GM20431 (cell line): ENCODE data around the gene NEUROD2.

Source experiments
- in situ Hi-C: fragments of 300-500 bp; cut with MseI, MboI; formaldehyde crosslinking; loops from one replicate; pipeline ENCODE4 v1.15.0; 2020; ENCODE audit warnings: low sequenced_read_pairs; ENCODE audit not compliant: unreplicated experiment

NEUROD2 gene

DNA sequence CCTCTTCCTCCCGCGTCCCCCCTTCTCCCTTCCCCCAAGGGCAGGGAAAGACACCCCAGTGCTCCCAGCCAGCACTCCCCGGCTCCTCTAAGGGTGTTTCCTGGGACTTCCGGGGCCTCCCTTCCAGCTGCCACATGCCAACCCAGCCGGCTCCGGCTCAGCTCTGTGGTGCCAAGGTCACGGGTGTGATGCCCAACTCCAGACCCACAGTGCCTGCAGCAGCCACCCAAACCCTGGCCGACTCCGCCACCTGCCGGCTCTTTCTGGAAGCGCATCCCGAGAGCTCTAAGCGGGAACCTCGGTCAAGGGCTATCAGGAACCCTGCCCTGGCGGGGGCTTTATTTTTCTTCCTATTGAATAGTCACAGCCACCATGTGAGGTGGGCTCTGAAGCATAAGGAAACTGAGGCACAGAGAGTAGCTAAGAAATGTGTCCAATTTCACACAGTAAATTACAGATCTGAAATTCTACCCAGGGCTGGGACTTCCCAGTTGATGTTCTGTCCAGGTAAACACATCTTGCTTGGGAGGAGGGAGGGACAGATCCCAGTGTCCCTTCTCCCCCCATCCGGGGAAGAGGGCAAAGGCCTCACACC, 15.7 kb upstream of the NEUROD2 start:
- in situ Hi-C loops, result no loop called here

DNA sequence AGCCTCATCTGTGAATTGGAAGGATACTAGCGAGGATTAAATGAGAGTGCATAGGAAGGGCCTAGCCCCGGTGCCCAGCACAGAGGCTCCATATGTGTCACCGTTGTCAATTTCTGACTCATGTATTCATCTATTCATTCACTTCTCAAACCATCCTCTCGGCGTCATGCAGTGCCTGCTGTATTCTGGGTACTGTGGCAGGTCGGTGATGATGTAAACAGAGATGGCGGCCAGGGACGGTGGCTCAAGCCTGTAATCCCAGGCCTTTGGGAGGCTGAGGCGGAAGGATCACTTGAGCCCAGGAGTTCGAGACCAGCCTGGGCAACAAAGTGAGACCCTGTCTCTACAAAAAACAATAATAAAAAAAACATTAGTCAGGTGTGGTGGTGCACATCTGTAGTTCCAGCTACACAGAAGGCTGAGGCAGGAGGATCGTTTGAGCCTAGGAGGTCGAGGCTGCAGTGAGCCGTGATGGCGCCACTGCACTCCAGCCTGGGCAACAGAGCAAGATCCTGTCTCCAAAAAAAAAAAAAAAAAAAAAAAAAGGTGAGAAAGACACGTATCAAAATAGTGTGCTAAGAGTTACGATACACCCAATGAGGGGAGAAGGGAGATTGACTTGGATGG, 14.8 kb upstream of the NEUROD2 start:
- in situ Hi-C loops, result no loop called here

GRCh38 chr17:39621523-39622379, 14.0 kb upstream of the NEUROD2 start:
- in situ Hi-C loops, result no loop called here

DNA sequence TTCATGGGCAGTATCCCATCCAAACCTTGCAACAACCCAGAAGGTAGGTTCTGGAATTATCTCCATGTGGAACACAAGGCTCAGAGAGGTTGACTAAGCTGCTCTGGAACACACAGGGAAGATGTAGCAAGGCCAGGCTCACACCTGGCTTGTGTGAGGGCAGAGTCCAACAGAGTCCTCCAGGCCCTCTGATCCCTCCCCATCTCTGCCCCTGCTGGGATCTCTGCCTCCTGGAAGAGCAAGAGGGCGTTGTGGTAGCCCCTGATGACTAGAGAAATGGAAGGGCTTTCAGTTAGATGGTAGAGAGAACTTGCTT, 12.0 kb upstream of the NEUROD2 start:
- in situ Hi-C loops, result no loop called here

- in situ Hi-C loops, result no loop called here
These were observed 11.5 kb upstream of the NEUROD2 start for GRCh38 chr17:39618956-39619785.

- in situ Hi-C loops, result no loop called here
These were observed 10.7 kb upstream of the NEUROD2 start for GRCh38 chr17:39618246-39618913.

DNA sequence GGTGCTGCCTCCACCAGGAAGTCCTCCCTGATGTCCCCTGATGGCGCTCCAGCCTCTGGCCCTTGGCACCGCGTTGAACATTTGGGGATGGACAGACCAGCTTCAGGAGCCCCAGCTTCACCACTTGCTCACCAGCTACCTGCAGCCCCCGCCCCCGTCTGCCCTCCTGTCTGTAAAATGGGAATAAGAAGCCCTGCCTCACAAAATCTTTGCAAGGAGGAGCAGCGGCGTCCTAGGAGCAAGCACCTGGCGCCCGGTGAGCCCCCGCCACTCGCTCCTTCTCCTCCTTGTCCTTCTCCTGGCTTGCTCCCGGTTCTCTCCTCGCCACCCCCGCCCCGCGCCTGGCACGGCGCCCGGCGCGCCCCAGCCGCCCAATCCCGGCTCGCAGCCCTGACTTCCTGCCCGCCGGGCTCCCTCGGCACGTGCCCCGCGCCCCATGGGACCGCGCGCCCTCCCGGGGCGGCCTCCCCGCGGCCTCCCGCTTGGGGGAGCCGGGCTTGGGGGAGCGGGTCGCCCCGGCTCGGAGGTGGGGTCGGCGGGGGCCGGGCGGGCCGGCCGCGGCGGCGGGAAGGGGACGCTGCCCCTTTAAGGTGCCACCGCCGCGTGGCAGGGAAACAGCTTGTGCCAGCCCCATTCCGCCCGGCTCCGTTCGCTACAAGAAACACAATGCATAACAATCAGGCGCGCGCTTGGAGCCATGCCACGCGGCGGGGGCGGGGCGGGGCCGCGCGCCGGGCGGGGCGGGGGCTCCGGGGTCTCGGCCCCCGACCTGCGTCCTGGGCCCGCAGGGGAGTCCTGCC, 9.9 kb upstream of the NEUROD2 start:
- in situ Hi-C loops, result no loop called here

DNA sequence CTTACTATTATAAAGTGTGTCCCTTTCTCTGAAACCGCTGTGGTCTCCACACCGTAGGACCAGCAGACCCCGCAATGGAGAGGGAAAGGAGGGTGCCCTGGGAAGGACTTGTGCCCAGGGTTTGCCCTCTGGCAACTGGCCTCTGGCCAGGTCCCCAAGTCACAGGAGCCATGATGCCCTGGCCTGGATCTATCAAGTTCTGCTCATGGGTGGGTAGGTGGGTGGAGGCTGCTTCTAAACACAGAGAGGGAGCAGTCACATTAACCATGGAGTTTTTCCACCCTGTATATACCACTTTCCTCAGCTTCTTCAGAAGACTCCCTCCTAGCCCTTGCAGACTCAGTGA, 9.4 kb upstream of the NEUROD2 start:
- in situ Hi-C loops, result no loop called here

- in situ Hi-C loops, result no loop called here
These were observed 7.7 kb upstream of the NEUROD2 start for GRCh38 chr17:39615434-39615833.

- in situ Hi-C loops, result no loop called here
These were observed 6.9 kb upstream of the NEUROD2 start for GRCh38 chr17:39614545-39615157.

- in situ Hi-C loops, result no loop called here
These were observed 5.3 kb upstream of the NEUROD2 start for GRCh38 chr17:39612935-39613464.

- in situ Hi-C loops, result no loop called here
These were observed 4.7 kb upstream of the NEUROD2 start for GRCh38 chr17:39612291-39612894.

DNA sequence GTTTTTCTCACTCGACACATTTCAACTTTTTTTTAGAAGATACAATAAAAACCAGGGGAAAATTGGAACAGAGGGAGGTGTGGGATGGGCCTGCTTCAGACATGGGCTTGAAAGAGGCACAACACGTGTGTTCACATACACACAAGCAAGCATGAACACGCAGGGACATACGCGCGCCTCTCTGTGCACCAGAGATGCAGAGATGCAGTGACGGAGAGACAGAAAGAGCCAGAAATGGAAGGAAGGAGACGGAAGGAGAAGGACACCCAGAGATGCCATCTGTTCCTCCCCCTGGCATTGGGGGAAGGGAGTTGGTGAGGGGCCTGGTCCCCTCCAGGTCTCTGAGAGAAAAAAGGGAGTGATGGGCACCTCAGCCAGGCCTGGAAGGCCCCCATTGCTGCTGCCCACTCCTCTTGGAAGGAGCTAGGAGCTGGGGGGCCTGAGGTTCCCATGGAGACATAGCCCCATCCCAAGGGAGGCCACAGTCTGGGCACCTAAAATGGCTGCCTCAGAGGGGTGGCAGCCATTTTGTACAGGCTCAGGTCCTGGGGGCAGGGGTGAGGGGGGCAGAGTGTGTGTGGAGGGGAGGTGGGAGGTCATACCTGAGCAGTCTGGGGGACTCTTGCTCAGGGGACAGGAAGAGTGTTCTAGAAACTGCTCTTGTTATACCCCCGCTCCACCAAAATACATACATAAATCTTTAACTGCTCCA, 3.8 kb upstream of the NEUROD2 start:
- in situ Hi-C loops, result no loop called here

- in situ Hi-C loops, result no loop called here
These were observed 1.8 kb upstream of the NEUROD2 start for GRCh38 chr17:39609416-39610025.

GRCh38 chr17:39608142-39608981, 642 bp upstream of the NEUROD2 start:
- in situ Hi-C loops, result no loop called here

DNA sequence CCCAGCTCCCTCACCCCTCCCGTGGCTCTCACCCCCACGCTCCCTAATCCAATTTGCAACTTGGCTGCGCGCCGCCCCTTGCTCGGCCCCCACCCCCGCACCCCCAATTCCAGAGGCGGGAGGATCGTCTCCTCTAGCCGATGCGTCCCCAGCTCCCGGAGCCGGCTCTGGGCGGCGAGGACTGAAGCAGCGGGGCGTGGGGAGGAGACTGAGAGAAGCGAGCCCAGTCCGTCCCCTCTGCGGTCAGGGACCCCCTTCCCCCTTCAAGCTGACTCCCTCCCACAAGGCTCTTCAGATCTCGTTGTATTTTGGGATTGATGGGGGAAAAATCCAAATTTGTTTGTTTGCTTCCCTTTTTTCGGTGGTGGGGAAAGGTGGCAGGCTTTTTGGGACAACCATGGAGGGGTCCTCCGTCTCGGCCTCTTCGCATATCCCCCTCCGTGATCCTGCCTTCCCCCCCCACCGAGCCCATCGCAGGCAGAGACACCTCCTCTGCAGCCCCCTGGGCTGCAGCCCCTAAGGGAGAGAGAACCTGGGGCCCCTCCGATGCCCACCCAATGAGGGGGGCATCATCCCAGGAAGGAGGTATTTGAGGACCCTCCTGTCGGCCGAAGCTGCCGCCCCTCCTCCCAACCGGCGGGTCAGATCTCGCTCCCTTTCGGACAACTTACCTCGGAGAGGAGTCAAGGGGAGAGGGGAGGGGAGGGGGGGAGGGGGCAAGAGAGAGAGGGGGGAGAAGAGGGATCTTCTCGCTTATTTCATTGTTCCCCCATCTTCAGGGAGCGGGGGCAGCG, 466 bp downstream of the NEUROD2 start:
- in situ Hi-C loops, result no loop called here
